ENCODE data around the gene PPARG. TPM values are rescaled to one million over a fixed set of nuclear protein-coding genes. Genes with fewer than 3 reads are reported as not detected.

PPARG gene
- total RNA-seq, 1 experiment from 2014 or later: 71.6 TPM

GRCh38 chr3:12483872-12484197 is 195.0 kb downstream of the PPARG start (continued):
- TF ChIP-seq ELF1 (IDR thresholded peaks at IDR 0.05; ENCODE audit: borderline replicate concordance, low read depth) (no peak), EZH2 (IDR thresholded peaks at IDR 0.05) (no peak), EZH2phosphoT487 (IDR thresholded peaks at IDR 0.05; ENCODE audit: borderline replicate concordance) (no peak), REST (IDR thresholded peaks at IDR 0.05; ENCODE audit: low read depth) (no peak)

Other genes starting within 250 kb of the PPARG start
- not detected for gene TIMP4, start 130.2 kb upstream of the PPARG start, total RNA-seq (2021; ENCODE audit: unreplicated experiment)
- 35.5 TPM for gene TSEN2, start 195.4 kb downstream of the PPARG start, total RNA-seq (2021; ENCODE audit: unreplicated experiment)